ENCODE measurements around the gene SLC30A4. TPM values are rescaled to one million over a fixed set of nuclear protein-coding genes. Genes with fewer than 3 reads are reported as not detected.

Gene SLC30A4
- total and polyA plus RNA-seq, 2 of the 8 experiments (the other 6 are each of a cell fraction or from before 2014, with no cell fraction given): under 0.01 to 0.07 TPM

GRCh38 chr15:45449395-45449794 lies 73.2 kb downstream of the SLC30A4 start (continued):
- no peak for TF ChIP-seq MAFK (IDR thresholded peaks at IDR 0.05; ENCODE audit: low read depth, low read length)
- TF ChIP-seq MAX (IDR thresholded peaks at IDR 0.05): no peak

All from H1 (cell line).